PFSK-1 (cell line): Measurements from ENCODE around the gene PEAK3.
A peak's percentile ranks its signal among the peaks of the same experiment; 100 is the strongest.

Experiments
- FOXP2 ChIP-seq: optimal IDR thresholded peaks from 2 replicates; pipeline ENCODE3; 2011; ENCODE audit warnings: borderline replicate concordance, control low read depth, inconsistent platforms; ENCODE audit not compliant: insufficient read depth; ENCODE audit errors: extremely low read length, extremely low read depth
- POLR2AphosphoS5 ChIP-seq: IDR thresholded peaks from 2 replicates; pipeline ENCODE4 v1.6.1; 2012; ENCODE audit warnings: low read depth, mild to moderate bottlenecking, control low read depth, low read length, moderate library complexity
- SIN3A ChIP-seq: IDR thresholded peaks from 2 replicates; pipeline ENCODE4 v1.6.1; 2012; ENCODE audit warnings: mild to moderate bottlenecking, low read length, moderate library complexity, borderline replicate concordance; ENCODE audit not compliant: insufficient read depth
- TAF1 ChIP-seq: IDR thresholded peaks from 2 replicates; pipeline ENCODE4 v1.6.1; 2012; ENCODE audit warnings: low read length, control low read depth, borderline replicate concordance; ENCODE audit not compliant: insufficient read depth
- TF ChIP-seq, protein P1 (sequence below), 2 experiments: IDR thresholded peaks; 2 replicates each; pipeline versions ENCODE4 v1.6.1 to v1.8.0; 2011 to 2012; ENCODE audit warnings: low read depth in 2 of 2, low read length in 2 of 2, control low read depth in 1 of 2, inconsistent platforms in 1 of 2, mild to moderate bottlenecking in 1 of 2, moderate library complexity in 1 of 2; ENCODE audit not compliant: insufficient read depth in 1 of 2

Gene PEAK3

DNA sequence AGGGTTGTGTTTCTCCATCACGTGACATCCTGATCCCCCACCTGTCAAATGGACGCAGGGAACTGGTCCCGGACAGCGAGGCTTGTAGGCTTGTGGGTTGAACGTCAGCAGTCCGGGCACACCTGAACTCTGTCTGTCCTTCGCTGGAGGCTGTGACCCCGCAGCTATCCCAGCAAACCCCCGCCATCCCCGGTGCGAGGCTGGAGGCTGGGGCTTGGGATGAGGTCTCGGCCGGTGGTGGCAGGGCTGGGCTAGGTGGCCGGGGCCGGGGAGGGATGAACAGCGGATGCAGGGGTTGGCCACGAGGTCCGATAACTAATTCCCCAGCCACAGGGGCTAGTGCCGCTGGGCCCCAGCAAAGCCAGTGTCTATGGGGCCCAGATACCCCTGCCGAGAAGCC lies 37.6 kb upstream of the PEAK3 start:
- TF ChIP-seq SIN3A, result no peak
- no peak for TF ChIP-seq FOXP2
- TF ChIP-seq TAF1, result no peak
- TF ChIP-seq POLR2AphosphoS5, result no peak
- TF ChIP-seq, protein P1, sequence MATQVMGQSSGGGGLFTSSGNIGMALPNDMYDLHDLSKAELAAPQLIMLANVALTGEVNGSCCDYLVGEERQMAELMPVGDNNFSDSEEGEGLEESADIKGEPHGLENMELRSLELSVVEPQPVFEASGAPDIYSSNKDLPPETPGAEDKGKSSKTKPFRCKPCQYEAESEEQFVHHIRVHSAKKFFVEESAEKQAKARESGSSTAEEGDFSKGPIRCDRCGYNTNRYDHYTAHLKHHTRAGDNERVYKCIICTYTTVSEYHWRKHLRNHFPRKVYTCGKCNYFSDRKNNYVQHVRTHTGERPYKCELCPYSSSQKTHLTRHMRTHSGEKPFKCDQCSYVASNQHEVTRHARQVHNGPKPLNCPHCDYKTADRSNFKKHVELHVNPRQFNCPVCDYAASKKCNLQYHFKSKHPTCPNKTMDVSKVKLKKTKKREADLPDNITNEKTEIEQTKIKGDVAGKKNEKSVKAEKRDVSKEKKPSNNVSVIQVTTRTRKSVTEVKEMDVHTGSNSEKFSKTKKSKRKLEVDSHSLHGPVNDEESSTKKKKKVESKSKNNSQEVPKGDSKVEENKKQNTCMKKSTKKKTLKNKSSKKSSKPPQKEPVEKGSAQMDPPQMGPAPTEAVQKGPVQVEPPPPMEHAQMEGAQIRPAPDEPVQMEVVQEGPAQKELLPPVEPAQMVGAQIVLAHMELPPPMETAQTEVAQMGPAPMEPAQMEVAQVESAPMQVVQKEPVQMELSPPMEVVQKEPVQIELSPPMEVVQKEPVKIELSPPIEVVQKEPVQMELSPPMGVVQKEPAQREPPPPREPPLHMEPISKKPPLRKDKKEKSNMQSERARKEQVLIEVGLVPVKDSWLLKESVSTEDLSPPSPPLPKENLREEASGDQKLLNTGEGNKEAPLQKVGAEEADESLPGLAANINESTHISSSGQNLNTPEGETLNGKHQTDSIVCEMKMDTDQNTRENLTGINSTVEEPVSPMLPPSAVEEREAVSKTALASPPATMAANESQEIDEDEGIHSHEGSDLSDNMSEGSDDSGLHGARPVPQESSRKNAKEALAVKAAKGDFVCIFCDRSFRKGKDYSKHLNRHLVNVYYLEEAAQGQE (IDR thresholded peaks at IDR 0.05; ENCODE audit: insufficient read depth in 1 of 2, low read depth in 2 of 2, low read length in 2 of 2), result no peak

DNA sequence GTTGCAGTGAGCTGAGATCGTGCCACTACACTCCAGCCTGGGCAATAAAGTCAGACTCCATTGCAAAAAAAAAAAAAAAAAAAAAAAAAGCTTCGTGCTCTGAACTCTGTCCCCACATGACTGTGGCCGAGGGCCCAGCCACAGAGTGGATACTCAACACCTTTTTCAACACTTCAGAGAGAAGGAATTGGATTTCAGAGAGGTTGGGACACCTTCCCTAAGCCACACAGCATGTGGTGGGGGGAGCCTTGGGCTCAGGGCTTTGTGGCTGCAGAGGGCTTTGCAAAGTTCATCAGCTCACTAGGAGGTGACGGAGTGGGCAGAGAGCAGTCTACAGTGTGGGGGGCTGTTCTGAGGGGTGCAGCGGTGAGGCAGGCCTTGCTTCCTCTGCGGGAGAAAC lies 36.9 kb upstream of the PEAK3 start:
- no peak for TF ChIP-seq POLR2AphosphoS5
- no peak for TF ChIP-seq TAF1
- TF ChIP-seq, protein P1 (IDR thresholded peaks at IDR 0.05; ENCODE audit: insufficient read depth in 1 of 2, low read depth in 2 of 2, low read length in 2 of 2), result no peak
- TF ChIP-seq FOXP2, result no peak
- TF ChIP-seq SIN3A, result no peak

DNA sequence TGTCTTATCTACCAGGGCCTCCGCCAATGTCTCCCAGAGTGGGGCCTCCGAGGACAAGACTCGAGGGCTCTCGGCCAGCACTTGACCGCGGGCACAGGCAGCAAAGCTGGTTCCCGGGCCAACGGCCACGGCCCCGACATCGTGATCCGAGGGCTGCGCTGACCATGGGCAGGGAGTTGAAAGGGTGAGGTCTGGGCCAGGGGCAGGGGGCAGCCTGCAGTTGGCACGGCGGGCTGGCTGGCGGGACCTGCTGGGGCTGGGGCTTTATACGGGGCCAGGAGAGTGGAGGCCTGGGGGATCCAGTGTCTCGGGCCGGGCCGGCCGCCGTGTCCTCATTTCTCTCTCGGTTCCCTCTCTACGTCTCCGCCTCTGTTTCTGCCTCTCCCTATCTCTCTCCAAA lies 35.8 kb upstream of the PEAK3 start:
- TF ChIP-seq, protein P1 (IDR thresholded peaks at IDR 0.05; ENCODE audit: insufficient read depth in 1 of 2, low read depth in 2 of 2, low read length in 2 of 2), result no peak
- TF ChIP-seq SIN3A (no peak), POLR2AphosphoS5 (no peak), FOXP2 (no peak), TAF1 (no peak)

DNA sequence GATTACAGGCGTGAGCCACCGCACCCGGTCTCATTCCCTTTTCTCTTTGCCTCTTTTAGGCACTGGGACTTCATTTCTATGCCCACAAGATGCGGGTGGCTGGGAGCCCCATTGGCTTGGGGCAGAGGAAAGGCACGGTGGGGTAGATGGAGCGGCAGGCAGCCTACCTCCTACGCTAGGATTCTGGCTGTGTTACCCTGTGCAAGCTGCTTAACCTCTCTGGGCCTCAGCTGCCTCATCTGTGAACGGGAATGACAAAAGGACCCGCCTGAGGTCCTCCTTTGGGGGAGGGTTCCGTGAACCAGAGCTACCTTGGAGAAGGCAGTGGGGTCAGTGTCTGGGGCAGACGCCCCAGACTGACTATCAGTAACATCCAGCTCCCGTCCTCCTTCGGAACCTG lies 35.3 kb upstream of the PEAK3 start:
- no peak for TF ChIP-seq SIN3A
- TF ChIP-seq TAF1, result no peak
- TF ChIP-seq FOXP2, result no peak
- TF ChIP-seq, protein P1 (IDR thresholded peaks at IDR 0.05; ENCODE audit: insufficient read depth in 1 of 2, low read depth in 2 of 2, low read length in 2 of 2), result no peak
- TF ChIP-seq POLR2AphosphoS5, result no peak

DNA sequence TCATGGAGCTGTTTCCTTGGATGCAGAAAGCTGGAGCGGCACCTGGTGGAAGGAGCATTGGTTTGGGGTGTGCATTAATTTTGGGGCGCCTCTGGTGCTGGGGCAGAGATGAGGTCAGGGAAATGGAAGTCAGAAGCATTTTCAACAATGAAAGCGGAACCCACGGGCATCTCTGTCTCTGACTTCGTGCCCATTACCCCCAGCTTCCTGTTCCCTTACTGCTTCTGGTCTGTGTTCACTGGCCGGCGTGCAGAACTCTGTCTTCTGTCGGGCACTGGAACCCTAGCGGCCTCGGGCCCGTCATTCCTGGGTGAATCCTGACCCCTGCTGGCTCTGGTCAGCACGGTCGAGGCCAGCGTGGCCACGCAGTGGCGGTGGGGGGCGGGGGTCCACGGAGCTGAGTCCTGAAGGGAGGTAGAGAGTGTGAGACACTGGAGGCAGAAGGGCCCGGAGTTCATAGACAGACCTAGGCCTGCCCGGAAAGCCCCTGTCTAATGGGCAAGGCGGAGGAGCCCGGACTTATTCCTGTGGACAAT lies 33.9 kb upstream of the PEAK3 start:
- TF ChIP-seq, protein P1 (IDR thresholded peaks at IDR 0.05; ENCODE audit: insufficient read depth in 1 of 2, low read depth in 2 of 2, low read length in 2 of 2), result no peak
- TF ChIP-seq FOXP2, result peak; percentile 43
